Fibroblast of villous mesenchyme (primary cell): ENCODE results near the gene UCMA. TPM values are rescaled to one million over a fixed set of nuclear protein-coding genes. Genes with fewer than 3 reads are reported as not detected.

ENCODE experiments used
- DNase-seq: peaks from one replicate; pipeline ENCODE4 v3.0.0-alpha.2; 2010; ENCODE audit warnings: low read depth
- H3K4me3 ChIP-seq: 2 replicates; pipeline ENCODE4 v1.5.1; 2011; ENCODE audit warnings: low read depth, mild to moderate bottlenecking, low read length
- CTCF ChIP-seq: IDR thresholded peaks from 2 replicates; pipeline ENCODE4 v1.5.1; 2012; ENCODE audit warnings: low read depth, mild to moderate bottlenecking, low read length; ENCODE audit not compliant: insufficient read depth
- total RNA-seq: library from RNA; depleted of rRNA; stranded (reverse); fragments of >200 nt; gene quantifications from 2 replicates; pipeline ENCODE4 v1.2.3, GENCODE V29; 2012

UCMA gene
- total RNA-seq, 1 donor: not detected

GRCh38 chr10:13268841-13269240 is 34.7 kb upstream of the UCMA start:
- DNase-seq: peak; percentile 89
- no peak for TF ChIP-seq CTCF
- no peak overlapping the region for H3K4me3 ChIP-seq

GRCh38 chr10:13268310-13268709 is 34.1 kb upstream of the UCMA start:
- no peak overlapping the region for H3K4me3 ChIP-seq
- DNase-seq: peak; percentile 8
- no peak for TF ChIP-seq CTCF

GRCh38 chr10:13263591-13263990 is 29.4 kb upstream of the UCMA start:
- no peak for TF ChIP-seq CTCF
- DNase-seq: no peak
- no peak overlapping the region for H3K4me3 ChIP-seq

GRCh38 chr10:13262433-13262832 is 28.3 kb upstream of the UCMA start:
- H3K4me3 ChIP-seq: no peak overlapping the region
- TF ChIP-seq CTCF: no peak
- no peak for DNase-seq

- no peak for TF ChIP-seq CTCF
- DNase-seq: no peak
- H3K4me3 ChIP-seq: no peak overlapping the region
These were observed 23.5 kb upstream of the UCMA start for GRCh38 chr10:13257621-13258140.

- TF ChIP-seq CTCF: no peak
- no peak for DNase-seq
- no peak overlapping the region for H3K4me3 ChIP-seq
These were observed 22.5 kb upstream of the UCMA start for GRCh38 chr10:13256627-13257026.

- TF ChIP-seq CTCF: no peak
- DNase-seq: no peak
- H3K4me3 ChIP-seq: no peak overlapping the region
These were observed 19.6 kb upstream of the UCMA start for GRCh38 chr10:13253726-13254125.
